T-helper 2 cell treated with Interferon-gamma antibody and Interleukin-4, amounts not matched to agents 100 ng/mL and 5 ng/mL, for 36 hours (primary cell): ENCODE measurements around the gene TSPAN14. TPM values are rescaled to one million over a fixed set of nuclear protein-coding genes. Genes with fewer than 3 reads are reported as not detected.
"Not testable (repeated sequence)": the region's sequence is repeated elsewhere in the genome, so short reads cannot be mapped to it uniquely, and the experiment has no call there.

ENCODE experiments used
- intact Hi-C: fragments of 100-400 bp; cut with micrococcal nuclease; formaldehyde crosslinking; loops from one replicate; pipeline ENCODE4 v1.15.1; 2023
- total RNA-seq: library from RNA; stranded (reverse); gene quantifications from 2 replicates; pipeline ENCODE4 v1.2.3, GENCODE V29; 2022

The TSPAN14 gene
- total RNA-seq, 1 donor from 2014 or later, result 118 TPM

- intact Hi-C loops, result loop anchor here (1.0 to 10.0 kb wide), 5 partner anchors 8 to 1222 kb away; partner anchors contain the start of gene ZCCHC24
Measured at GRCh38 chr10:80466724-80467326, 12.7 kb downstream of the TSPAN14 start.

DNA sequence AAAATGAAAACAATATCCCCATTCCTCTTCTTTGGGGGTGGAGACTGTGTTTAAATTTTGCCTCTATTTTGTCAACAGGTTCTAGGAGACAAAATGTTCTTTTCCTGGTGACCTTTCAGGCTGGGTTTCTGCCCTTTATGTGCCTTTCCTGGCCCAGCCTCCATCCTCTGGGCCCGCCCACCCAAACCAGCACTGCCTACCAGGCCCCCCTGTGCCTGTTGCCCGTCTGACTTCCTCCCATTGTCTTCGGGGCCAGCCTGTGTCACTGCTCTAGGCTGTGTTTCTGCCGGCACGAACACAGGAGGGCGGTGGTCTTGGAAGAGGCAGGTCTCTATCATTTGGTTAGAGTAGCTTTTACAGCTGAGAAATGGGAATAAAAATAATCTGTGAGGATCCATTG is 13.9 kb downstream of the TSPAN14 start:
- intact Hi-C loops, result loop anchor here (10.0 kb wide), 2 partner anchors 1023 to 1223 kb away; partner anchors contain the start of gene ZCCHC24

DNA sequence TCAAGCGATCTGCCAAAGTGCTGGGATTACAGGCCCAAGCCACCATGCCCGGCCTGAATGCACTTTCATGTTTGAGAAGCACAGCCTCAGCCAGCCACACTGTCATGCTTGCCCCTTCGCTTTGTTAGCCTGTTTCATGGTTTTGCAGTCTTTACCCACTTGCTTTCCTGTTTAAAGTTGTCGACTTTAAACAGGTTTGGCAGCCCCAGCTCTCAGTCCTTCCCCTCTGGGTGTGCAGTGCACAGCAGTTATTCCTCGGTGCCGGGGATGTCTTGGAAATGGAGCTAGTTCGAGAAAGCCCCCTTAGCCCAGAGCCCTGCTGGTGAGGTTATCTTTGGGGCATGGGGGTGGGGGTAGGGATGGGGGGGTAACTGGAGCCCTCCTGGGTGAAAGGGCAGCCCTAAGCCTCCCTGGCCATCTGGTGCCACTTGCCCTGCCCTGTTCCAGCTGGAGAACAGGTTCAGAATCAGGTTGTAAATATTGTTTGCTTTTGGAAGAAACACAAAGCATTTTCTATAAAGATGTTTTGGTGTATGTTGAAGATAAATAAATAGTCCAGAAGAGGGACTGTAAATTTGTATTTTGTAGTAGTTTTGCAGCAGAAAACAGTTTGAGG is 14.8 kb downstream of the TSPAN14 start:
- intact Hi-C loops, result loop anchor here (10.0 kb wide), 2 partner anchors 1024 to 1224 kb away; partner anchors contain the start of gene ZCCHC24

GRCh38 chr10:80470266-80470665 is 16.2 kb downstream of the TSPAN14 start:
- intact Hi-C loops, result no loop called here

DNA sequence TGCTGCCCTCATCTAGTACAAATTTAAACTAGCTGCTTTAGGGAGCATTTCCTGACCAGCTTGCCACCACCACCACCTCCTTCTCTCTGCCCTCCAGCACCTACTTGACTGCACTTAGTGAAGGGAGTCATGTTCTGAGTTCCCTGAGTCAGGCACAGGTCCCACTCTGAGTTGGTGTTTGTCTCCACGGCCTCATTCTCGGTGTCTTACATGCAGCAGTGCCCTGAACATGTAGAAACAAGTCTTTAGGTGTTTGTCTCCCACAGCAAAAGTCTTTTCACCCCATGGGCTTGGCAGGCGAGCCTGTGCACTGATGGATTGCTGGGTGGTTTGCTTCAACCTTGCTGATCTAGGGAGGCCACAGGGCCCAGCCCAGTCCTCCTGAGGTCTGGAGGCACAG is 16.9 kb downstream of the TSPAN14 start:
- intact Hi-C loops, result no loop called here

DNA sequence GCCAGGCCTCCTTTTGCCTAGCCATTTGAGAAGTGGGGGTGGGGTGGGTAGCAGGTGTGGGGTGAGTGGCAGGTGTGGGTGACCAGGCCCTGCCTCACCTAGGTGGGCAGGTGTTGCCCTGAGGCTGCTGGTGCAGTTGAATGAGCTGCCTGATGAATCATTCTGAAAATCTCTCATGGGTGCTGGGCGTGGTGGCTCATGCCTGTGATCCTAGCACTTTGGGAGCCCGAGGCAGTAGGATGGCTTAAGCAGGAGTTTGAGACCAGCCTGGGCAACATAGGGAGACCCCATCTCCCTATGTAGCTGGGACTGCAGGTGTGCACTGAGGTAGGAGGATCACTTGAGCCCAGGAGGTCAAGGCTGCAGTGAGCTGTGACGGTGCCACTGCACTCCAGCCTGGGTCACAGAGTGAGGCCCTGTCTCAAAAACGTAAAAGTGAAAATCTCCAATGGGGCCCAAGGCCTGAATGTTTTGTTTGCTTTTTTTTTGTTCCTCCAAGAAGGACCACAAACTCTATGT is 17.7 kb downstream of the TSPAN14 start:
- intact Hi-C loops, result no loop called here

DNA sequence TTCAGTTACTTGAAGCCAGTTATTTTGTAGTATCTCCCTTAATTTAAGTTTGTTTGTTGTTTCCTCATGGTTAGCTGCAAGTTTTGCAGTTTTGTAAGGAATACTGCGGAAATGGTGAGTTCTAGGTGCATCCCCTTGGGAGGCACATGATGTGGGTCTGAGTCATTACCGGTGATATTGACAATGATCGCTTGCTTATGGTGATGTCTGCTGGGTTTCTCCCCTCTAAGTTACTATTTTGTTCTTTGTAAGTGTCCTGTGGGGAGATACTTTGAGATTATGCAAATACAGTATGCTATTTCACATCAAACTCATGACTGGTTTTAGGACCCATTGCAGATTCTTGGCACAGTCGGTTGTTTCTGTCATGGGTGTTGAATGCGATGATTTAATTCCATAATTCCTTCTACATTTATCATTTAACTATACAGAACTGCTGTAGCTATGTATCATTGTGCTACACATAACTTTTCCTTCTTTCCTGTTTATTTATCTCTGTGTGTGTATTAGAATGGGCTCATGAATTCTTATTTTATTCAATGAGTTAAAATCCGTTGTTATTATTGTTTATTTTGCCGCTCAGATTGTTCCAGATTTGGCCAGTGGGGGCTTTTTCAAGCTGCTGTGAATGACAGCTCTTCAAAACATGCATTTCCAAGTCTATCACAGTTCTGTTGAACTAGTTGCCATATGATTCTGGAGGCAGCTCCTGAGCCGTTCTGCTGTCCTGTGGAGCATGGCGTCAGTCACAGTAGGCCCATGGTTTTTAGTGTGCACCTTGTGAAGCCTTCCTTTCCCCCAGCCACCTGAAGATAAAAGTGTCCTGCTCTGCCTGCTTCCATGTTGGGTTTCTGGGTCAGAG is 18.4 kb downstream of the TSPAN14 start:
- intact Hi-C loops, result no loop called here

DNA sequence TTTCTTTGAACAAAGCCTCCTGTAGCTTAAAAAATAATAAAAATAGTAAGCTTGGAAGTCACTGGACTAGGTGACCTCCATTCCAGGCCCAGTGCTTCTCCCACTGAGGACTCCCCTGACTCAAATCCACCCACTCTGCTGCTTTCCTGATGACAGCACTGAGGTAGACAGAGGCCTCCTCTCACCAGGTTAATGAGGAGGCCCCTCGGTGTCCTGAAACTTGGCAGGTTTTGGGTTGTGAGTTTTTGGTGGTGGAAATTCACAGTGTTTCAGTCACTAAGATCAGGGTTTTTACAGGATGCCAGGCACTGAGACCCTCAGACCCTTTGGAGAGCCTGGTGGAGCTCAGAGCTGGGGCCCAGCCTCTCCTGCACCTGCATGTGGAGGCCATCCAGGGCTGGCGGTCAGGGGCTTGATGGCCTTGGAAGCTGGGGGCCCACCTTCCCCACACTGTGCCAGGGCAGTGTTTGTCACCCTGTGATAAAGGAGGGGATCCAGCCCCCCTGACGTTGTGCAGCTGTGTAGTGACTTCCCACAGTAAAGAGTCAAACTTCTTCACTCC is 19.1 kb downstream of the TSPAN14 start:
- intact Hi-C loops, result no loop called here

DNA sequence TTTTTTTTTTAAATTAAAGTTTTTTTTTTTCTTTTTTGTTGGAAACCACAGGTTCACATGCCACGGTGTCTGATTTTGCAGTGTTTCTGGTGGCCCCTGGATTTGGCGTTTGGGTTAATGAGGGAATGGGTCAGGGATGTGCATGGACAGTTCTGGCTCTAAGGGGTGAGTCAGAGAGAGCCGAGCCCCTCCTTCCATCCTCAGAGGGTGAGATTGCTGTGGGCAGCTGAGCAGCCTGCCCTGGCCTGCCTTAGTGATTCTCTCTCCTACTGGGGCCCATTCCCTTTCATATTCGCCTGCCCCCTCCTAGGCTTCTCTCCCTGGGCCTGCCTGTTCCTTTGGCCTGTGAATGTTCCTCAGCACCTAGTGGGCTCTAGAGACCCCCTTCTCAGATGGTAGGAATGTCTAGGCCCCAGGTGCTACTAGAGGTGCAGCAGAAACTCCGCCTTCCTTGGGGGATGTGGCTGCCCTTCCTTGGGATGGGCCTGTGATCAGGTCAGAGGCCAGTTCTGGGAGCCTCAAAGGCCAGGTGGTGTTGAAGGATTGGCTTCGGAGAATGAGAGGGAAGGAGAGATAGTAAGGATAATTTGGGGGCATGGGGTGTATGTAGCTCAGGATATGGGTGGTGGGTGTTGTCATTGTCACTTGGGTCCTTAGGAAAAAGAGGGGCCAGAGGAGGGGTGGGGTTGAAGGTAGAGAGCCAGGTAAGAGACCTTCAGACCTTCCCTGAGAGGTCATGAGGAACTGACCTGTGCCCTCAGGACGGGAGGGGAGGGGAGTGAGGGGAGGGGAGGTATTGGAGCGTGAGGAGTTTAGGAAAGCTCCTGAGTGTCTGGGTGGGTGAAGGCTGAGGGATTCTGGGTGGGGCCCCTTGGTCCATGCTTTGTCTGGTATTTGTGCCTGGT is 19.8 kb downstream of the TSPAN14 start:
- intact Hi-C loops, result no loop called here

- intact Hi-C loops, result no loop called here
Measured at GRCh38 chr10:80474597-80474910, 20.4 kb downstream of the TSPAN14 start.

DNA sequence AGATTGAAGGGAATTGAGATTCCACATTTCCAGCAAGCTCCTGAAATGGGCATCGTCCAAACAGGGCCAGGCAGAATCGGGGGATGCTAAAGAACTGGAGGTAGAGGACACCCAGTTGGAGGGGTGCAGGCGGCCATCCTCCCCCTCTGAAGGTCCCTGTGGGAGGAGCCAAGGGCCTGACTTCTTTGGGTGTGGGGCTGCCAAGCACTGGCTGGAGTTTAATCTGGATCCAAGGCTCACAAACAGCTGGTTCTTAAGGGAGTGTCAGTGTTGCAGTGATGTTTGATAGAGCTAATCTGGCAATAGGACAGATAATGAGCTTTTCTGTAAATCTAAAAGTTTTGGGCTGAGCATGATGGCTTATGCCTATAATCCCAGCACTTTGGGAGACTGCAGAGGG is 20.8 kb downstream of the TSPAN14 start:
- intact Hi-C loops, result no loop called here

- intact Hi-C loops, result not testable (repeated sequence)
Measured at GRCh38 chr10:80475641-80476040, 21.5 kb downstream of the TSPAN14 start.

DNA sequence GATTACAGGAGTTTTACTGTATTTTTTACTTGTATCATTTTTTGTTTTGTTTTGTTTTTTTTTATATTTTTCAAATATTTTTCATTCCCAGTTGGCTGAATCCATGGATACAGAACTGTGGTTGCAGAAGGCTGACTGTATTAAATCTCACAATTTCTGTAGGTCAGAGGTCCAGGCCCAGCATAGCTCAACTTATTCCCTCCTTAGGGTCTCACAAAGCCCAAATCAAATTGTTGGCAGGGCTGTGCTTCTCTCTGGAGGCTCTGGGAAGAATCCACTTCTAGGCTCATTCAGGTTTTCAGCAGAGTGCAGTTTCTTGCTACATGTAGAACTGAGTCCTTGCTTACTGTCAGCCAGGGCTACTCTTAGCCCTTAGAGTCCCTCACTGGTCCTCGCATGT is 22.6 kb downstream of the TSPAN14 start:
- intact Hi-C loops, result no loop called here

DNA sequence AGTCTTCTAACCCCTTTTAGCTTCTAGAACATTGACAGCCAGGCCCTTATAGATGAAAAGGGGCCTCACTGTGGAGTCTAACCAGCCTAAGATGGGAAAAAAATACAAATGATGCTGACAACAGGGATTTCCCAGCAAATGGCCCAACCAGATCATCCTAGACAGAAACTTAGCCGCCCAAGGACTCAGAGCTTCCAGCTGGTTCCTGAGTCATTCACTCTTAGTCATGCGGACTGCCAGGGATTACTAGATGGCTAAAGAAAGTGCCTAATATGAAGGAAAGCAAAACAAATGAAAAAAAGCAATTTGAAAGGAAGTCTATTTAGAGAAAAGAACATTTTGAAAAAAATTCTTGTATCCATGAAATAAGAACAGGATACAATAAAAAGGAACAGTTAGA is 23.7 kb downstream of the TSPAN14 start:
- intact Hi-C loops, result no loop called here

DNA sequence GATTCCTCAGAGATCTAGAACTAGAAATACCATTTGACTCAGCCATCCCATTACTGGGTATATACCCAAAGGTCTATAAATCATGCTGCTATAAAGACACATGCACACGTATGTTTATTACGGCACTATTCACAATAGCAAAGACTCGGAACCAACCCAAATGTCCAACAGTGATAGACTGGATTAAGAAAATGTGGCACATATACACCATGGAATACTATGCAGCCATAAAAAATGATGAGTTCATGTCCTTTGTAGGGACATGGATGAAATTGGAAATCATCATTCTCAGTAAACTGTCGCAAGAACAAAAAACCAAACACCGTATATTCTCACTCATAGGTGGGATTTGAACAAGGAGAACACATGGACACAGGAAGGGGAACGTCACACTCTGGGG is 26.3 kb downstream of the TSPAN14 start:
- intact Hi-C loops, result not testable (repeated sequence)

GRCh38 chr10:80480852-80481251 is 26.7 kb downstream of the TSPAN14 start:
- intact Hi-C loops, result no loop called here

GRCh38 chr10:80484243-80484642 is 30.1 kb downstream of the TSPAN14 start:
- intact Hi-C loops, result no loop called here

DNA sequence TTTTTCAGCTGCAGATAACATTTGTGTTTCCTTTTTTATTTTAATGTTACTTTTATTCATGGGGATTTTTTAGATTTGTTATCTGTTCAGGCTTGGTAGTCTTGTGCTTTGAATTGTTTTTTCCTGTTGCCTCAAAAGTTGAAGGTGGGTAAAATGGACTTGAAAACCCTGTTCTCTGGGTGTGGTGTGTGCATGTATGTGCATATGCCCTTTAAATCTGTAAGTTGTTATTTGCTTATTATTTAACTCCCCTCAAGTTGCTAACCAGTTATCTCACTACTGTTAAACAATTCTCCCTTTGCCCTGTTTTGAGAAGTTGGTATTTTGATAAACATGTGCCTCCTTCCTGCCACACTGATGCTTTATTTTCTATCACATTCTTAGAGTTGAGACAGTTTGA is 30.6 kb downstream of the TSPAN14 start:
- intact Hi-C loops, result no loop called here

- intact Hi-C loops, result no loop called here
Measured at GRCh38 chr10:80485076-80485945, 31.2 kb downstream of the TSPAN14 start.
